Esophagus squamous epithelium (tissue), 4 donors: ENCODE data around the gene FOXA2.

Experiments
- CTCF ChIP-seq, 6 experiments: fragments of 450-650 bp in 4 of 6; fragments of 200-600 bp in 2 of 6; sonication (generic) in 2 of 6; IDR thresholded peaks; one replicate each; pipeline ENCODE4 v1.5.1; 2016 to 2019; ENCODE audit warnings: antibody characterized with exemption in 6 of 6, mild to moderate bottlenecking in 4 of 6, moderate library complexity in 4 of 6
- POLR2A ChIP-seq, 4 donors: fragments of 450-650 bp; IDR thresholded peaks; one replicate each; pipeline ENCODE4 v1.6.1; 2017; ENCODE audit warnings: antibody characterized with exemption in 4 of 4, mild to moderate bottlenecking in 4 of 4, moderate library complexity in 3 of 4

DNA sequence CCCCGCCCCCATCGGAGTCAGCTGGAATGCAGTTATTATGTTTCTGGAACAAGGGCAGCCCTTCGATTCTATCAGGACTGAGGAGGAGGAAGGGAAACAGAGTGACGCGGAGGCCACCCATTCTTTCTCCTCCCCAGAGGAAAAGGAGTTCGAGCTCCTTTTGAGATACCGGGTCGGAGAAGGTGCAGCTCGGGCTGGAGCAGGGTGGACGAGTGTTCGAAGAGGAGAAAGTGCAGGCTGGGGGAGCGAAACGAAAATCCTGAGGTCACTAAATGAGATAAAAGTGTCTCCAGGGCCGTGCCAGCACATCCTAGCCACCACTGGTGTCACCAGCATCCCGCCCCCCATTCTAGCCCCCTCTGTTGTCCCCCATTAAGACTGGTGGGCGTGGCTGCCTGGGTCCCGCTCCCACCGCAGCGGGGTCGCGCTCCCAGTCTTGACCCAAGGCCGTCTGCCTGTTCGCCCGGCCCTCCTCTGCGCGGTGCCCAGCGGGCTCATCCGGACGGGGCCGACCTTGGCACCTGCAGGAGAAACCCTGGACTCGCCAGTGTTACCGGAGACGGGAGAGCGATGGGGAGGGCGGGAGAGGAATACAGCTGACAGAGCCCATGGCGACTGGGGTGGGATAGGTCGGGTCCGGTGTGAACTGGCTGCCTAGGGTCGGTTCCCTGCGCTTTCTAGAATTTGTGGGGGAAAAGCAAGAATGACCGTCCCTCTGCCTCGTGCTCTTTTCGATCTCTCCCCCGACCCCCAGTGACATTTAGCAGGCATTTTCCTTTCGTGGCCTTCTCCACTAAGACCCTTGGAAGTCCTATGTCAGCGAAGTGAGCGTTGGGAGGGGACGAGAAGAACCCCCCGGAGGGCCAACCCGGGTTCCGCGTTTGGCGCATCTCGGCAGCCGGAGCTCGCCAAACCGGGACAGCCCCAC lies 16.2 kb downstream of the FOXA2 start:
- TF ChIP-seq CTCF (IDR thresholded peaks at IDR 0.05), result no peak
- no peak for TF ChIP-seq POLR2A (IDR thresholded peaks at IDR 0.05)
